SK-N-SH treated with all-trans-retinoic acid at 6 μM for 48 hours (cell line): ENCODE results near the gene TANGO2.

Experiments
- ATAC-seq: fragments of 200-7000 bp; cut with Tn5 transposase; 3 replicates; pipeline ENCODE4 v1.9.1; 2020; ENCODE audit warnings: mild to moderate bottlenecking, moderate library complexity
- ARNTL ChIP-seq: fragments of 450-650 bp; formaldehyde crosslinking; IDR thresholded peaks from 2 replicates; pipeline ENCODE4 v1.5.0; 2020; ENCODE audit warnings: low read depth, mild to moderate bottlenecking, moderate library complexity, borderline replicate concordance
- BACH2 ChIP-seq: fragments of 250-450 bp; sonication (Bioruptor Pico); IDR thresholded peaks from 2 replicates; pipeline ENCODE4 v1.9.0; 2021; ENCODE audit warnings: mild to moderate bottlenecking, borderline replicate concordance
- CREB5 ChIP-seq: fragments of 250-450 bp; sonication (Bioruptor Pico); IDR thresholded peaks from 2 replicates; pipeline ENCODE4 v1.5.1; 2020; ENCODE audit warnings: low read depth, mild to moderate bottlenecking, moderate library complexity
- CSDC2 ChIP-seq: fragments of 250-450 bp; sonication (Bioruptor Pico); IDR thresholded peaks from 2 replicates; pipeline ENCODE4 v1.5.0; 2020; ENCODE audit warnings: mild to moderate bottlenecking, moderate library complexity
- ESRRG ChIP-seq: fragments of 250-450 bp; sonication (Bioruptor Pico); IDR thresholded peaks from 2 replicates; pipeline ENCODE4 v1.6.1; 2021; ENCODE audit warnings: mild to moderate bottlenecking
- GLIS3 ChIP-seq: fragments of 250-450 bp; sonication (Bioruptor Pico); IDR thresholded peaks from 2 replicates; pipeline ENCODE4 v1.5.0; 2020; ENCODE audit warnings: mild to moderate bottlenecking, moderate library complexity
- ISL1 ChIP-seq: fragments of 250-450 bp; sonication (Bioruptor Pico); IDR thresholded peaks from 2 replicates; pipeline ENCODE4 v2.1.2; 2022; ENCODE audit warnings: mild to moderate bottlenecking, moderate library complexity
- OSR1 ChIP-seq: fragments of 250-450 bp; sonication (Bioruptor Pico); IDR thresholded peaks from 2 replicates; pipeline ENCODE4 v1.8.0; 2022; ENCODE audit warnings: moderate library complexity, mild to moderate bottlenecking, inconsistent platforms
- PATZ1 ChIP-seq: fragments of 250-450 bp; sonication (Bioruptor Pico); IDR thresholded peaks from 2 replicates; pipeline ENCODE4 v1.8.0; 2020; ENCODE audit warnings: mild to moderate bottlenecking, moderate library complexity, borderline replicate concordance
- POU6F1 ChIP-seq: fragments of 250-450 bp; sonication (Bioruptor Pico); IDR thresholded peaks from 2 replicates; pipeline ENCODE4 v1.8.0; 2021; ENCODE audit warnings: low read depth, mild to moderate bottlenecking, moderate library complexity, borderline replicate concordance
- PPARA ChIP-seq: fragments of 250-450 bp; sonication (Bioruptor Pico); IDR thresholded peaks from 2 replicates; pipeline ENCODE4 v1.5.0; 2020; ENCODE audit warnings: mild to moderate bottlenecking, borderline replicate concordance
- SNAI2 ChIP-seq: fragments of 250-450 bp; sonication (Bioruptor Pico); IDR thresholded peaks from 2 replicates; pipeline ENCODE4 v1.5.0; 2020; ENCODE audit warnings: mild to moderate bottlenecking, moderate library complexity
- TCF4 ChIP-seq: fragments of 250-450 bp; sonication (Bioruptor Pico); IDR thresholded peaks from 2 replicates; pipeline ENCODE4 v1.8.0; 2021; ENCODE audit warnings: mild to moderate bottlenecking, moderate library complexity, borderline replicate concordance
- TOX ChIP-seq: fragments of 250-450 bp; sonication (Bioruptor Pico); IDR thresholded peaks from 2 replicates; pipeline ENCODE4 v1.8.0; 2021; ENCODE audit warnings: mild to moderate bottlenecking, moderate library complexity, borderline replicate concordance
- TSHZ2 ChIP-seq: fragments of 250-450 bp; sonication (Bioruptor Pico); IDR thresholded peaks from 2 replicates; pipeline ENCODE4 v1.5.0; 2020; ENCODE audit warnings: mild to moderate bottlenecking, moderate library complexity
- ZC3H10 ChIP-seq: fragments of 250-450 bp; sonication (Bioruptor Pico); IDR thresholded peaks from 2 replicates; pipeline ENCODE4 v1.5.1; 2021; ENCODE audit warnings: mild to moderate bottlenecking, moderate library complexity
- ZFP3 ChIP-seq: fragments of 250-450 bp; sonication (Bioruptor Pico); IDR thresholded peaks from 2 replicates; pipeline ENCODE4 v1.5.0; 2020; ENCODE audit warnings: mild to moderate bottlenecking, moderate library complexity
- ZNF565 ChIP-seq: fragments of 450-650 bp; formaldehyde crosslinking; conservative IDR thresholded peaks from 2 replicates; pipeline ENCODE4 v1.5.0; 2020; ENCODE audit warnings: low read depth, mild to moderate bottlenecking, moderate library complexity
- TF ChIP-seq, protein P1 (sequence below): fragments of 250-450 bp; sonication (Bioruptor Pico); IDR thresholded peaks from 2 replicates; pipeline ENCODE4 v1.5.1; 2021; ENCODE audit warnings: mild to moderate bottlenecking, moderate library complexity

Gene TANGO2

DNA sequence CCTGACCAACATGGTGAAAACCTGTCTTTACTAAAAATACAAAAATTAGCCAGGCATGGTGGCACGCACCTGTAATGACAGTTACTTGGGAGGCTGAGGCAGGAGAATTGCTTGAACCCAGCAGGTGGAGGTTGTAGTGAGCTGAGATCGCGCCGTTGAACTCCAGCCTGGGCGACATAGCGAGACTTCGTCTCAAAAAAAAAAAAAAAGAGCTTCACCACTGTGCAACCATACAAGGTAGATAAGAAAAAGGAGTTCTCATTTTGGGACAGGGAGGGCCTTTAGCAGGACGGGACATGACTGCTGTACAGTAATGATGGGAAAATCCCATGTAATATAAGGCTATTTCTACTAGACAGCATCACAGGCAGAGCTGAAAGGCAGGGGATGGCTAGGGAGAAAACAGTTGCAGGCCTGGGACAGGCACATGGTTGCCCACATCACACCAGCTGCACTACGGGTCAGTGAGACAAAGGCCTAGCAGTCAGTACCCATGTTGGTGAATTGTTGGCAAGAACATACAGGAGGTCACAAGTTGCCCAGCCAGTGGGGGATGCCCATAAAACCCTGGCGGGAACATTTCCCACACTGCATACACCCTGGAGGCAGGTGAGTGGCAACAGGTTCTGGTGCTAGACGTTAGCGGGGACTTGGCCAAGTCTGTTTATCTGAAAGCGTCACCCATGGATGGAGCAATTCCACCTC is 5.4 kb downstream of the TANGO2 start:
- TF ChIP-seq CSDC2, result no peak
- TF ChIP-seq PATZ1 (CRISPR knock-in tag), result no peak
- no peak for TF ChIP-seq CREB5 (CRISPR knock-in tag)
- no peak for TF ChIP-seq ESRRG
- TF ChIP-seq PPARA (CRISPR knock-in tag), result no peak
- no peak for TF ChIP-seq ZC3H10 (CRISPR knock-in tag)
- no peak for TF ChIP-seq ZNF565 (CRISPR knock-in tag)
- no peak for TF ChIP-seq GLIS3 (CRISPR knock-in tag)
- TF ChIP-seq TOX (CRISPR knock-in tag), result no peak
- TF ChIP-seq ARNTL (CRISPR knock-in tag), result no peak
- TF ChIP-seq ISL1 (CRISPR knock-in tag), result no peak
- no peak for TF ChIP-seq SNAI2
- no peak for TF ChIP-seq TCF4 (CRISPR knock-in tag)
- no peak for TF ChIP-seq POU6F1 (CRISPR knock-in tag)
- TF ChIP-seq, protein P1, sequence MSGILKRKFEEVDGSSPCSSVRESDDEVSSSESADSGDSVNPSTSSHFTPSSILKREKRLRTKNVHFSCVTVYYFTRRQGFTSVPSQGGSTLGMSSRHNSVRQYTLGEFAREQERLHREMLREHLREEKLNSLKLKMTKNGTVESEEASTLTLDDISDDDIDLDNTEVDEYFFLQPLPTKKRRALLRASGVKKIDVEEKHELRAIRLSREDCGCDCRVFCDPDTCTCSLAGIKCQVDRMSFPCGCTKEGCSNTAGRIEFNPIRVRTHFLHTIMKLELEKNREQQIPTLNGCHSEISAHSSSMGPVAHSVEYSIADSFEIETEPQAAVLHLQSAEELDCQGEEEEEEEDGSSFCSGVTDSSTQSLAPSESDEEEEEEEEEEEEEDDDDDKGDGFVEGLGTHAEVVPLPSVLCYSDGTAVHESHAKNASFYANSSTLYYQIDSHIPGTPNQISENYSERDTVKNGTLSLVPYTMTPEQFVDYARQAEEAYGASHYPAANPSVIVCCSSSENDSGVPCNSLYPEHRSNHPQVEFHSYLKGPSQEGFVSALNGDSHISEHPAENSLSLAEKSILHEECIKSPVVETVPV (CRISPR knock-in tag), result no peak
- TF ChIP-seq BACH2 (CRISPR knock-in tag), result no peak
- TF ChIP-seq, all 23 proteins: peak for 0
- ATAC-seq, result no peak

- no peak for ATAC-seq
- TF ChIP-seq OSR1 (CRISPR knock-in tag) (no peak), ZFP3 (CRISPR knock-in tag) (no peak), ESRRG (no peak), TOX (CRISPR knock-in tag) (no peak), CREB5 (CRISPR knock-in tag) (no peak), CSDC2 (no peak), TCF4 (CRISPR knock-in tag) (no peak), TSHZ2 (CRISPR knock-in tag) (no peak), BACH2 (CRISPR knock-in tag) (no peak), PATZ1 (CRISPR knock-in tag) (no peak)
- TF ChIP-seq, protein P1 (CRISPR knock-in tag), result no peak
Observed at GRCh38 chr22:20026996-20027601, 6.2 kb downstream of the TANGO2 start.
